Omental fat pad (tissue), 4 donors: ENCODE results near the gene SMPDL3A. TPM values are rescaled to one million over a fixed set of nuclear protein-coding genes. Genes with fewer than 3 reads are reported as not detected.

Experiments used
- ATAC-seq: fragments of 150-250 bp; one replicate; pipeline ENCODE4 v1.9.1; 2016; ENCODE audit warnings: mild to moderate bottlenecking, moderate library complexity; ENCODE audit not compliant: low FRiP score
- DNase-seq: peaks from one replicate; pipeline ENCODE4 v3.0.0-alpha.2; 2019; ENCODE audit warnings: low spot score
- total RNA-seq, 4 donors: library from RNA; depleted of rRNA; stranded (reverse); fragments of >200 nt; gene quantifications; one replicate each; pipeline ENCODE4 v1.1.0, GENCODE V29; 2016
- TF ChIP-seq, protein P1 (sequence below), 3 donors: fragments of 450-650 bp; IDR thresholded peaks; one replicate each; pipeline ENCODE4 v1.5.1; 2016 to 2017; ENCODE audit warnings: antibody characterized with exemption in 3 of 3, mild to moderate bottlenecking in 3 of 3, moderate library complexity in 2 of 3

The SMPDL3A gene
- total RNA-seq, 4 donors from 2014 or later = 5.8 to 19.1 (median 15.1) TPM

DNA sequence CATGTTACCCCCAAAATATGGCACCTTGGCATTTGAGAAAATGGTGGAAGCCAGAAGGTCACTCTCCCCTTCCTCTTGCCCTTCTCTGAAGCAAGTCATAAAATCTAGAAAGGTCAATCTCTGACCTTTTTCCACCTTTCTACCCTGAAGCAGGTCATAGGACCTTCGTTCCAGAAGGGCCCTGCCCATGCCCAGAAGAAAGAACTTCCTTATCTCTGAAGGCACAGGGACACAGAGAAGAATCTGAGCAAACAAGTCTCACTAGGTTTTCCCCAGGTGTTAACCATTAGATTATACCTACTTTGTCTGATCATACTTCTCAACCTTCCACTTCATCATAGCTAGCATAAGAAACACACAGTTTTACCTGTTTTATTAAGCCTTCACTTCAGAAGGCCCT, 42.5 kb downstream of the SMPDL3A start:
- ATAC-seq (no peak), DNase-seq (no peak)
- TF ChIP-seq, protein P1, sequence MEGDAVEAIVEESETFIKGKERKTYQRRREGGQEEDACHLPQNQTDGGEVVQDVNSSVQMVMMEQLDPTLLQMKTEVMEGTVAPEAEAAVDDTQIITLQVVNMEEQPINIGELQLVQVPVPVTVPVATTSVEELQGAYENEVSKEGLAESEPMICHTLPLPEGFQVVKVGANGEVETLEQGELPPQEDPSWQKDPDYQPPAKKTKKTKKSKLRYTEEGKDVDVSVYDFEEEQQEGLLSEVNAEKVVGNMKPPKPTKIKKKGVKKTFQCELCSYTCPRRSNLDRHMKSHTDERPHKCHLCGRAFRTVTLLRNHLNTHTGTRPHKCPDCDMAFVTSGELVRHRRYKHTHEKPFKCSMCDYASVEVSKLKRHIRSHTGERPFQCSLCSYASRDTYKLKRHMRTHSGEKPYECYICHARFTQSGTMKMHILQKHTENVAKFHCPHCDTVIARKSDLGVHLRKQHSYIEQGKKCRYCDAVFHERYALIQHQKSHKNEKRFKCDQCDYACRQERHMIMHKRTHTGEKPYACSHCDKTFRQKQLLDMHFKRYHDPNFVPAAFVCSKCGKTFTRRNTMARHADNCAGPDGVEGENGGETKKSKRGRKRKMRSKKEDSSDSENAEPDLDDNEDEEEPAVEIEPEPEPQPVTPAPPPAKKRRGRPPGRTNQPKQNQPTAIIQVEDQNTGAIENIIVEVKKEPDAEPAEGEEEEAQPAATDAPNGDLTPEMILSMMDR (IDR thresholded peaks at IDR 0.05) = no peak

DNA sequence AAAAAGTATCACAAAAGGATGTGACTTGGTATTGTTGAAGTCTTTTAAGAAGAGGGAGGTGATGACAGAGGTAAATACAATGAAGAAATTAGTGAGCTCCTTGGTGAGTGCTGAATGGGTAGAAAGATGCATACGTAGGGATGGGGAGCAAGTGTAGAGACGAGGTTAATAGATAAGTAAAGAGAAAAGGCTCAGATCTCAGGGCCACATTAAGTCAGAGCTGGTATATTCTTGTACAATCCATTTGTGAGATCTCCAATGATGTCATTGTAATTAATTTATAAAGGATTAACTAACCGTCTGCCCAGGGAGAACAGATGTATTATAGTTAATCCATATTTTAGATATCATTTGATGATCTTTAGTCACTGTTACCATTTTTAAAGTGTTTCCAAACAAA, 43.4 kb downstream of the SMPDL3A start:
- ATAC-seq (no peak), DNase-seq (no peak)
- TF ChIP-seq, protein P1 (IDR thresholded peaks at IDR 0.05) = no peak

GRCh38 chr6:122833021-122833491, 44.0 kb downstream of the SMPDL3A start:
- TF ChIP-seq, protein P1 (IDR thresholded peaks at IDR 0.05) = no peak
- no peak for DNase-seq
- ATAC-seq = no peak

DNA sequence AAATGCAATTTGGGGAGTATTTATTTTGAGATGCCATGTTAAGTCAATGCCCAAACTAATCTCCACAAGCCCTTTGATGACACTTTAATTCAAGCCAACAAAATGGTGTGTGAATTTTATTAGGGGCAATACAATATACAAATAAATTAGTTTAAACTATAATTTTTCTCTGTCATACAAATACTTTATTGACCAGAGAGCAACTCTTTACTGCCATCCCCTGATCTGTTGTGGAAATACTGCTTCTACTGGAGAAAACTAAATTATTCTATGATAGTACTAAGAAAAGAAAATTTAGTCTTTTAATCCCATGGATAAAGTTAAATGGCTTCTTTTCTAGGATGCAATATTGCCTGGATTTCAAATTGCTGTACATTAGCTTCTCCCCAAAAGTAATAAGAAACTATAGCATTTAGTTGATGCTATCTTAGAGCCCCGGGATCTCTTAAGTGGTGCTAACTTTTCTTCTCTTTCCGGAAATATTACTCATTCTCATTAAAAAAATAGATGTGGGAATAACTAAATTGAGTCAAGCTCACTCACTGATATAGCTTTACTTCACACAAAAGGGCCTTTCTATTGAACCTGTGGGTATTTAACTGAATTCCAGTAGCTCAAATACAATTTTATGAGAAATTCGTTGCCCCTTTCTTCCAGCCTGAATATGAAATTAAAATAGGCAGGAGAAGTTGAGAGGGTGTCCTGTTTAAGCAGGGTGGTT, 49.2 kb downstream of the SMPDL3A start:
- TF ChIP-seq, protein P1 (IDR thresholded peaks at IDR 0.05) = no peak
- ATAC-seq = no peak
- no peak for DNase-seq

GRCh38 chr6:122839472-122839871, 50.4 kb downstream of the SMPDL3A start:
- peak; percentile 60 for DNase-seq
- TF ChIP-seq, protein P1 (IDR thresholded peaks at IDR 0.05) = peak in 1 of 3 donors; percentile 64
- peak; percentile 76 for ATAC-seq

- TF ChIP-seq, protein P1 (IDR thresholded peaks at IDR 0.05) = no peak
- ATAC-seq (no peak), DNase-seq (no peak)
Observed at GRCh38 chr6:122839906-122840305, 50.8 kb downstream of the SMPDL3A start.

GRCh38 chr6:122845464-122845863, 56.4 kb downstream of the SMPDL3A start:
- TF ChIP-seq, protein P1 (IDR thresholded peaks at IDR 0.05) = no peak
- DNase-seq = no peak
- ATAC-seq = no peak
